ENCODE results near the gene TTC28. TPM values are rescaled to one million over a fixed set of nuclear protein-coding genes. Genes with fewer than 3 reads are reported as not detected.

TTC28 gene
- total and polyA plus RNA-seq, 2 donors = 2.0 to 5.5 TPM

DNA sequence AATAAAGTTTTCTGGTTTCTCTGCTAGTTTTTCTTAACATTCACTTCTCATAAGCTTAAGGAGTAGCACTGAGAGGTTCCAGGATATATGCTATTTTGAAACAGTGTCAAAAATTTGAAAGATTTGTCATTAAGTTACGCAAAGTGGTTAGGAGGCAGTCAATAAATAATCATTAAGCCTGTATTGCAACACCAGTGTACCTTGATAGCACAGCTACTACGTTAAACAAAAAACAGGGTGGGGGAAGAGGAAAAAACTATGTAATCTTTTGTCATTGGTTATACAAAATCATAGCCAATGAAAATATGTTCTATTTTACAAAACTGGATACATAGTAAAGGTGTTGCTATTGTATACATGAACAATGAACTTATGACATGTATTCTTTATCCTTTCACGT lies 730.2 kb downstream of the TTC28 start:
- WGBS = 96% methylated on average over 3 of the region's 3 CpGs
- no peaks in the 10 kb centered on the region for H3K4me1 ChIP-seq (ENCODE audit: control insufficient read depth in 2 of 2, insufficient read depth in 2 of 2, low read length in 2 of 2)
- H3K27ac ChIP-seq (ENCODE audit: low read depth in 1 of 2, low read length in 1 of 2) = no peak overlapping the region
- H3K9me3 ChIP-seq (ENCODE audit: control insufficient read depth in 2 of 2, insufficient read depth in 1 of 2, low read length in 1 of 2) = no peaks in the 10 kb centered on the region
- no peaks in the 10 kb centered on the region for H3K36me3 ChIP-seq (ENCODE audit: control insufficient read depth in 2 of 2, insufficient read depth in 2 of 2, low read length in 1 of 2)
- no peak for DNase-seq (ENCODE audit: low read depth in 6 of 9, low spot score in 9 of 9)
- no peaks in the 10 kb centered on the region for H3K27me3 ChIP-seq (ENCODE audit: control insufficient read depth in 2 of 2, insufficient read depth in 1 of 2, low read length in 1 of 2)
- H3K4me3 ChIP-seq (ENCODE audit: low read length in 2 of 2) = no peak overlapping the region

- H3K36me3 ChIP-seq (ENCODE audit: control insufficient read depth in 2 of 2, insufficient read depth in 2 of 2, low read length in 1 of 2) = no peaks in the 10 kb centered on the region
- H3K4me3 ChIP-seq (ENCODE audit: low read length in 2 of 2) = no peak overlapping the region
- H3K27me3 ChIP-seq (ENCODE audit: control insufficient read depth in 2 of 2, insufficient read depth in 1 of 2, low read length in 1 of 2) = no peaks in the 10 kb centered on the region
- 95% methylated on average over 2 of the region's 2 CpGs for WGBS
- H3K27ac ChIP-seq (ENCODE audit: low read depth in 1 of 2, low read length in 1 of 2) = no peak overlapping the region
- H3K9me3 ChIP-seq (ENCODE audit: control insufficient read depth in 2 of 2, insufficient read depth in 1 of 2, low read length in 1 of 2) = no peaks in the 10 kb centered on the region
- DNase-seq (ENCODE audit: low read depth in 6 of 9, low spot score in 9 of 9) = no peak
- H3K4me1 ChIP-seq (ENCODE audit: control insufficient read depth in 2 of 2, insufficient read depth in 2 of 2, low read length in 2 of 2) = no peaks in the 10 kb centered on the region
Observed at GRCh38 chr22:27948569-27948968, 731.1 kb downstream of the TTC28 start.

GRCh38 chr22:27947448-27947847 lies 732.2 kb downstream of the TTC28 start:
- Histone ChIP-seq H3K27ac (ENCODE audit: low read depth in 1 of 2, low read length in 1 of 2) (no peak overlapping the region), H3K9me3 (ENCODE audit: control insufficient read depth in 2 of 2, insufficient read depth in 1 of 2, low read length in 1 of 2) (no peaks in the 10 kb centered on the region), H3K4me3 (ENCODE audit: low read length in 2 of 2) (no peak overlapping the region), H3K36me3 (ENCODE audit: control insufficient read depth in 2 of 2, insufficient read depth in 2 of 2, low read length in 1 of 2) (no peaks in the 10 kb centered on the region), H3K27me3 (ENCODE audit: control insufficient read depth in 2 of 2, insufficient read depth in 1 of 2, low read length in 1 of 2) (no peaks in the 10 kb centered on the region), H3K4me1 (ENCODE audit: control insufficient read depth in 2 of 2, insufficient read depth in 2 of 2, low read length in 2 of 2) (no peaks in the 10 kb centered on the region)
- over 99% methylated on average over 4 of the region's 4 CpGs for WGBS
- no peak for DNase-seq (ENCODE audit: low read depth in 6 of 9, low spot score in 9 of 9)

- Histone ChIP-seq H3K27ac (ENCODE audit: low read depth in 1 of 2, low read length in 1 of 2) (no peak overlapping the region), H3K9me3 (ENCODE audit: control insufficient read depth in 2 of 2, insufficient read depth in 1 of 2, low read length in 1 of 2) (no peaks in the 10 kb centered on the region), H3K4me1 (ENCODE audit: control insufficient read depth in 2 of 2, insufficient read depth in 2 of 2, low read length in 2 of 2) (no peaks in the 10 kb centered on the region), H3K27me3 (ENCODE audit: control insufficient read depth in 2 of 2, insufficient read depth in 1 of 2, low read length in 1 of 2) (no peaks in the 10 kb centered on the region), H3K4me3 (ENCODE audit: low read length in 2 of 2) (no peak overlapping the region), H3K36me3 (ENCODE audit: control insufficient read depth in 2 of 2, insufficient read depth in 2 of 2, low read length in 1 of 2) (no peaks in the 10 kb centered on the region)
- no peak for DNase-seq (ENCODE audit: low read depth in 6 of 9, low spot score in 9 of 9)
Observed at GRCh38 chr22:27941143-27941542, 738.5 kb downstream of the TTC28 start.

DNA sequence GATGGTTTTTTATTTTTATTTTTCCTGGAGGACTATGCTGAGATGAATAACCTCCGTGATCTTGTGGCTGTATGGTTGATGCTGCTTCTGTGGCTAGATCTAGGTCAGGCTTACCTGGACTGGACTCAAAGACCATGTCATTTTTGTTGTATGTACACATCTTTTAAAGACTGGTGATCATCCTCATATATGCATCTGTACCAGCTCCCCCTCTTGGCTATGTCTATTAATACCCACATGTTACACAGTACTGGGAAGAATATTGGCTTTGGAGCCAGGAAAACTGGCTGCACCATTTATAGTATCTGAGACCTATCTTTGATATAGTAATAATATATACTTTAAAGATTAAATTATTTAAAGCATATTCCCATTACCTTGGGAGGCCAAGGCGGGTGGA lies 742.2 kb downstream of the TTC28 start:
- H3K27ac ChIP-seq (ENCODE audit: low read depth in 1 of 2, low read length in 1 of 2) = no peak overlapping the region

GRCh38 chr22:27935897-27936296 lies 743.7 kb downstream of the TTC28 start:
- Histone ChIP-seq H3K9me3 (ENCODE audit: control insufficient read depth in 2 of 2, insufficient read depth in 1 of 2, low read length in 1 of 2) (no peaks in the 10 kb centered on the region), H3K36me3 (ENCODE audit: control insufficient read depth in 2 of 2, insufficient read depth in 2 of 2, low read length in 1 of 2) (no peaks in the 10 kb centered on the region), H3K27me3 (ENCODE audit: control insufficient read depth in 2 of 2, insufficient read depth in 1 of 2, low read length in 1 of 2) (no peaks in the 10 kb centered on the region), H3K4me3 (ENCODE audit: low read length in 2 of 2) (no peak overlapping the region), H3K27ac (ENCODE audit: low read depth in 1 of 2, low read length in 1 of 2) (no peak overlapping the region), H3K4me1 (ENCODE audit: control insufficient read depth in 2 of 2, insufficient read depth in 2 of 2, low read length in 2 of 2) (no peaks in the 10 kb centered on the region)
- no peak for DNase-seq (ENCODE audit: low read depth in 6 of 9, low spot score in 9 of 9)
- WGBS = 97% methylated on average over 1 of the region's 1 CpG

More for the DNA sequence above, 742.2 kb downstream of the TTC28 start:
- Histone ChIP-seq H3K4me3 (ENCODE audit: low read length in 2 of 2) (no peak overlapping the region), H3K9me3 (ENCODE audit: control insufficient read depth in 2 of 2, insufficient read depth in 1 of 2, low read length in 1 of 2) (no peaks in the 10 kb centered on the region), H3K36me3 (ENCODE audit: control insufficient read depth in 2 of 2, insufficient read depth in 2 of 2, low read length in 1 of 2) (no peaks in the 10 kb centered on the region), H3K4me1 (ENCODE audit: control insufficient read depth in 2 of 2, insufficient read depth in 2 of 2, low read length in 2 of 2) (no peaks in the 10 kb centered on the region), H3K27me3 (ENCODE audit: control insufficient read depth in 2 of 2, insufficient read depth in 1 of 2, low read length in 1 of 2) (no peaks in the 10 kb centered on the region)
- DNase-seq (ENCODE audit: low read depth in 6 of 9, low spot score in 9 of 9) = no peak
- 97% methylated on average over 2 of the region's 2 CpGs for WGBS

DNA sequence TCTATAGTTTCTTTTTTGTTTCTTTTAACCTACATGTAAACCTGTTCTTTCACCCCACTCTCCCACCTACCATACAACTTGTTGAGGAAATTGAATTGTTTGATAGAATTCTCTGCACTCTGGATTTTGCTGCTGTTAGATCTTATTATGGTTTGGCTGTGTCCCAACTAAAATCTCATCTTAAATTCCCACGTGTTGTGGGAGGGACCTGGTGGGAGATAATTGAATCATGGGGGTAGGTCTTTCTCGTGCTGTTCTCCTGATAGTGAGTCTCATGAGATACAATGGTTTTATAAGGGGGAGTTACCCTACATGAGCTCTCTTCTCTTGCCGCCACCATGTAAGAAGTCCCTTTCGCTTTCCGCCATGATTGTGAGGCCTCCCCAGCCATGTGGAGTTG lies 745.6 kb downstream of the TTC28 start:
- no peak overlapping the region for H3K4me3 ChIP-seq (ENCODE audit: low read length in 2 of 2)
- no peaks in the 10 kb centered on the region for H3K4me1 ChIP-seq (ENCODE audit: control insufficient read depth in 2 of 2, insufficient read depth in 2 of 2, low read length in 2 of 2)
- H3K27me3 ChIP-seq (ENCODE audit: control insufficient read depth in 2 of 2, insufficient read depth in 1 of 2, low read length in 1 of 2) = no peaks in the 10 kb centered on the region
- no peaks in the 10 kb centered on the region for H3K36me3 ChIP-seq (ENCODE audit: control insufficient read depth in 2 of 2, insufficient read depth in 2 of 2, low read length in 1 of 2)
- no peak overlapping the region for H3K27ac ChIP-seq (ENCODE audit: low read depth in 1 of 2, low read length in 1 of 2)
- DNase-seq (ENCODE audit: low read depth in 6 of 9, low spot score in 9 of 9) = no peak
- WGBS = 97% methylated on average over 5 of the region's 5 CpGs
- H3K9me3 ChIP-seq (ENCODE audit: control insufficient read depth in 2 of 2, insufficient read depth in 1 of 2, low read length in 1 of 2) = no peaks in the 10 kb centered on the region

DNA sequence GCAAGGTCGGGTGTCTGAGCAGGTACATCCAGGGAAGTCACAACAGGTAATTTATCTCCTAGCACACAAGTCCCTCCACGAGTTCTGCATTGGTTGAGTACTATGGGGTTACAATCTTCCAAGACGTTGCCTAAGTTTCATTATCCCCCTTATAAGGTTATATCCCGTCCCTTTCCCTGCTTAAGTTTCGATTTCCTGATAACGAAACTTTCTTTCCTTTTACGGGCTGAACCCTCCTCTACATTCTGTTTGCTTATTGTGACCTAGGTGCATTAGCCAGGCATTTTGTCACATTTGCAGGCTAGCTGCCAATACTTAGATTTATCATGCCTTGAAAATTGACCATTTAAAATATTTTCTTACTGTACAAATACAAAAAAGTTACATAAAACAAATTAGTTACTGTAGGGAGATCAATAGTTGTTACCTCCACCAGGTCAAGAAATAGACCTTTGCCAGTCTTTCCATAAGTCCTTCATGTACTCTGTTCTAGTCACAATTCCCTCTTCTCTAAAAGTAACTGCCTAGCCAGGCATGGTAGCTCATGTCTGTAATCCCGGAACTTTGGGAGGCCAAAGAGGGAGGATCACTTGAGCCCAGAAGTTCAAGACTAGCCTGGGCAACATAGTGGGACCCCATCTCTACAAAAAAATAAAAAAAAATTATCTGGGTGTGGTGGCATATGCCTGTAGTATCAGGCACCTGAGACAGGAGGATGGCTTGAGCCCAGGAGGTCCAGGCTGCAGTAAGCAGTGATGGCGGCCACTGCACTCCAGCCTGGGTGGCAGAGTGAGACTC lies 746.3 kb downstream of the TTC28 start:
- Histone ChIP-seq H3K4me1 (ENCODE audit: control insufficient read depth in 2 of 2, insufficient read depth in 2 of 2, low read length in 2 of 2) (no peaks in the 10 kb centered on the region), H3K27me3 (ENCODE audit: control insufficient read depth in 2 of 2, insufficient read depth in 1 of 2, low read length in 1 of 2) (no peaks in the 10 kb centered on the region), H3K4me3 (ENCODE audit: low read length in 2 of 2) (no peak overlapping the region), H3K9me3 (ENCODE audit: control insufficient read depth in 2 of 2, insufficient read depth in 1 of 2, low read length in 1 of 2) (no peaks in the 10 kb centered on the region), H3K36me3 (ENCODE audit: control insufficient read depth in 2 of 2, insufficient read depth in 2 of 2, low read length in 1 of 2) (no peaks in the 10 kb centered on the region), H3K27ac (ENCODE audit: low read depth in 1 of 2, low read length in 1 of 2) (no peak overlapping the region)
- 97% methylated on average over 9 of the region's 9 CpGs for WGBS
- DNase-seq (ENCODE audit: low read depth in 6 of 9, low spot score in 9 of 9) = no peak

DNA sequence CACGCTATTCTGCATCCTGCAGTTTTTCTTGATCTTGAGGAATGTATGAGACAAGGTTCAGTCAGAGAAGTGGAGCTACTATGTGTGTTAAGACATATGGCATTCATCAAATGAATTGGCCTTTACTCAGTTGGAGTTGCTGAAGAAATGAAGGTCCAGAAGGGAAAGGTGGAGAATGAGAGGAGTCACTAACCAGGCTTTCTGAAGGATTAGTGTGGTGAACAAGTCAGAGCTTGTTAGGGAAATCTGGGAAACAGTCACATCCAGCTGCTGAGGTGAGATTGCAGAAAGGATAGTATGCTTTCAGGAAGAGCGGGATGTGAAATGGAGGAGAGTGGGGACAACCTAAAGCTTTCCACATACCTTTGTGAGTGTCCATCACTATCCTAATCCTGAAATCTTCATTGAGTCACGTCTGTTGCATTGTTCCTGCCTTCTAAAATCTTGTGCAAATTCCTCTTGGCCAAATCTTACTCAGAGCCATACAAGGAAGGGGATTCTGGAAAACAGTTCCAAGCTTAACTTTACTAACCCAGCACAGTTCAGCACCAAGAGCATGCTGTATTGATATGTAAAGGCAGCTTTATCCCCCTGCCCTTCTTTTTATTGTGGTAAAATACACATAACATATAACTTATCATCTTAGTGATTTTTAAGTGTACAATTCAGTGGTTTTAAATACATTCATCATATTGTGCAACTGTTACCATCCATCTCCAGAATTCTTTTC lies 749.1 kb downstream of the TTC28 start:
- Histone ChIP-seq H3K36me3 (ENCODE audit: control insufficient read depth in 2 of 2, insufficient read depth in 2 of 2, low read length in 1 of 2) (no peaks in the 10 kb centered on the region), H3K4me1 (ENCODE audit: control insufficient read depth in 2 of 2, insufficient read depth in 2 of 2, low read length in 2 of 2) (no peaks in the 10 kb centered on the region), H3K27ac (ENCODE audit: low read depth in 1 of 2, low read length in 1 of 2) (no peak overlapping the region), H3K27me3 (ENCODE audit: control insufficient read depth in 2 of 2, insufficient read depth in 1 of 2, low read length in 1 of 2) (no peaks in the 10 kb centered on the region), H3K9me3 (ENCODE audit: control insufficient read depth in 2 of 2, insufficient read depth in 1 of 2, low read length in 1 of 2) (no peaks in the 10 kb centered on the region), H3K4me3 (ENCODE audit: low read length in 2 of 2) (no peak overlapping the region)
- 97% methylated on average over 3 of the region's 3 CpGs for WGBS
- DNase-seq (ENCODE audit: low read depth in 6 of 9, low spot score in 9 of 9) = no peak

All from thymus (tissue), 11 donors.